Measurements from ENCODE around the gene DOCK10.

- no peak for TF ChIP-seq CTCF (IDR thresholded peaks at IDR 0.05)
- TF ChIP-seq POLR2A (IDR thresholded peaks at IDR 0.05): no peak
Measured at GRCh38 chr2:224947566-224947965, 94.7 kb downstream of the DOCK10 start.

Measured in heart left ventricle (tissue), 13 donors.